HL-60 (cell line): ENCODE results near the gene HK1.

Experiments
- CTCF ChIP-seq: IDR thresholded peaks from one replicate; pipeline ENCODE4 v1.5.1; 2011; ENCODE audit warnings: low read length, control low read depth, inconsistent platforms; ENCODE audit not compliant: insufficient read depth
- GABPA ChIP-seq: IDR thresholded peaks from 2 replicates; pipeline ENCODE4 v1.6.1; 2012; ENCODE audit warnings: low read depth
- POLR2AphosphoS5 ChIP-seq: IDR thresholded peaks from 2 replicates; pipeline ENCODE4 v1.6.1; 2012; ENCODE audit warnings: low read depth
- SPI1 ChIP-seq: IDR thresholded peaks from 2 replicates; pipeline ENCODE4 v1.6.1; 2012; ENCODE audit warnings: low read depth, mild to moderate bottlenecking, borderline replicate concordance
- TF ChIP-seq, protein P1 (sequence below): IDR thresholded peaks from 2 replicates; pipeline ENCODE4 v1.6.1; 2012; ENCODE audit warnings: low read depth; ENCODE audit not compliant: insufficient replicate concordance

DNA sequence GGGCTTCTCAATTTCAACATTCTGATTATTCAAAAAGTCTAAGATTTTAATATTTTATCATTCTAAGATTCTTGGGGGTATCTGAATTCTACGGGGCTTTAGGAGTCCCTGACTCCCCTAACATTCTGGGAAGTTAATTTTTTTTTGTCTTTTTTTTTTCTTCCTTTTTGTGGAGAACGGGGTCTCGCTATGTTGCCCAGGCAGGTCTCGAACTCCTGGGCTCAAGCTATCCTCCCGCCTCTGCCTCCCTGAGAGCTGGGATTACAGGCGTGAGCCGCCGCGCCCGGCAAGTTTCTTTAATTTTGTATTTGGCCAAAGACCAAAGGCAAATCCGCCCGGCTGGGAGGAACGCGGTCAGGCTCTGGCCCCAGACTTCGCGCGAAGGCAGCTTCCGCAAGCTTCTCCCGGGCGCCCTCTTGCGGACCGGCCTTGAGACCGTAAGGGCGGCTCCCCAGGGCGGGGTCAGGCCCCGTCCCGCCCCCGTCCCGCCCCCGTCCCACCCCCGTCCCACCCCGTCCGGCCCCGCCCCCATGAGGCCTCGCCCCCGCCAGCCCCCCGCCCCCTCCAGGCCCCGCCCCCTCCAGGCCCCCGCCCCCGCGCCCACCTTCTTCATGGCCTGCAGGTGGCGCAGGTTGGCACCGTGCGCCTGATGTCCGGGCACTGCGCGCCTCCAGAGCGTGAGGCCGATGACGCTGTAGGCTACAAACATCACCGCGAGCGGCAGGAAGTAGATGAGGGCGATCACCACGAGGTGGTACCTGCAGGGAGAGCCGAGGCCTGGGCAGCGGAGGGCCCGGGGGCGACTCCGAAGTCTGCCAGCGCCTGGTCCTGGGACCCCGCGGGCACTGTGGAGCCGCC lies 130.3 kb downstream of the HK1 start:
- no peak for TF ChIP-seq CTCF
- TF ChIP-seq GABPA = no peak
- 0 out of 2 replicates have a peak, but pooled peaks have one; percentile 32 for TF ChIP-seq POLR2AphosphoS5
- TF ChIP-seq, protein P1, sequence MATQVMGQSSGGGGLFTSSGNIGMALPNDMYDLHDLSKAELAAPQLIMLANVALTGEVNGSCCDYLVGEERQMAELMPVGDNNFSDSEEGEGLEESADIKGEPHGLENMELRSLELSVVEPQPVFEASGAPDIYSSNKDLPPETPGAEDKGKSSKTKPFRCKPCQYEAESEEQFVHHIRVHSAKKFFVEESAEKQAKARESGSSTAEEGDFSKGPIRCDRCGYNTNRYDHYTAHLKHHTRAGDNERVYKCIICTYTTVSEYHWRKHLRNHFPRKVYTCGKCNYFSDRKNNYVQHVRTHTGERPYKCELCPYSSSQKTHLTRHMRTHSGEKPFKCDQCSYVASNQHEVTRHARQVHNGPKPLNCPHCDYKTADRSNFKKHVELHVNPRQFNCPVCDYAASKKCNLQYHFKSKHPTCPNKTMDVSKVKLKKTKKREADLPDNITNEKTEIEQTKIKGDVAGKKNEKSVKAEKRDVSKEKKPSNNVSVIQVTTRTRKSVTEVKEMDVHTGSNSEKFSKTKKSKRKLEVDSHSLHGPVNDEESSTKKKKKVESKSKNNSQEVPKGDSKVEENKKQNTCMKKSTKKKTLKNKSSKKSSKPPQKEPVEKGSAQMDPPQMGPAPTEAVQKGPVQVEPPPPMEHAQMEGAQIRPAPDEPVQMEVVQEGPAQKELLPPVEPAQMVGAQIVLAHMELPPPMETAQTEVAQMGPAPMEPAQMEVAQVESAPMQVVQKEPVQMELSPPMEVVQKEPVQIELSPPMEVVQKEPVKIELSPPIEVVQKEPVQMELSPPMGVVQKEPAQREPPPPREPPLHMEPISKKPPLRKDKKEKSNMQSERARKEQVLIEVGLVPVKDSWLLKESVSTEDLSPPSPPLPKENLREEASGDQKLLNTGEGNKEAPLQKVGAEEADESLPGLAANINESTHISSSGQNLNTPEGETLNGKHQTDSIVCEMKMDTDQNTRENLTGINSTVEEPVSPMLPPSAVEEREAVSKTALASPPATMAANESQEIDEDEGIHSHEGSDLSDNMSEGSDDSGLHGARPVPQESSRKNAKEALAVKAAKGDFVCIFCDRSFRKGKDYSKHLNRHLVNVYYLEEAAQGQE = no peak
- no peak for TF ChIP-seq SPI1
